H1 (cell line): Measurements from ENCODE around the gene CYTH1. TPM values are rescaled to one million over a fixed set of nuclear protein-coding genes. Genes with fewer than 3 reads are reported as not detected.

Experiments
- CTCF ChIP-seq, 3 experiments: IDR thresholded peaks; 1 replicate in 2 of 3; 2 replicates in 1 of 3; pipeline versions ENCODE4 v1.5.1 to v1.6.1; 2011; ENCODE audit warnings: low read length in 3 of 3, mild to moderate bottlenecking in 3 of 3, inconsistent platforms in 2 of 3, low read depth in 1 of 3, moderate library complexity in 1 of 3; ENCODE audit not compliant: insufficient read depth in 1 of 3; ENCODE audit errors: control extremely low read depth in 1 of 3
- polyA plus RNA-seq, 7 experiments: library from polyadenylated mRNA; depleted of rRNA in 3 of 7; stranded (reverse) in 5 of 7; unstranded in 2 of 7; fragments of >200 nt in 5 of 7; fragments of 200-250 nt in 2 of 7; gene quantifications; 1 replicate in 5 of 7; 2 replicates in 1 of 7; 4 replicates in 1 of 7; pipeline versions ENCODE4 v1.2.1 to v1.2.3, GENCODE V29; 2011 to 2013; ENCODE audit warnings: missing spikeins in 2 of 7, mixed read lengths in 2 of 7
- total RNA-seq: library from RNA; stranded (reverse); fragmentation: NEBNext Ultra II Directional; extraction: Animal tissue kit (Norgen Biotek cat#: 25700); gene quantifications from 2 replicates; pipeline ENCODE4 v1.2.1, GENCODE V29; 2021

The CYTH1 gene
- total and polyA plus RNA-seq, 2 of the 8 experiments (the other 6 are each of a cell fraction or from before 2014, with no cell fraction given) = 12.8 to 14.8 TPM

GRCh38 chr17:78629436-78629995, 152.6 kb downstream of the CYTH1 start (continued):
- TF ChIP-seq CTCF (IDR thresholded peaks at IDR 0.05; ENCODE audit: control extremely low read depth in 1 of 3, insufficient read depth in 1 of 3, low read depth in 1 of 3, low read length in 3 of 3) = no peak
